IMR-90 (cell line): ENCODE measurements around the gene SLC16A9. TPM values are rescaled to one million over a fixed set of nuclear protein-coding genes. Genes with fewer than 3 reads are reported as not detected.
A peak's percentile ranks its signal among the peaks of the same experiment; 100 is the strongest.

Experiments used
- ATAC-seq: fragments of 200-7000 bp; cut with Tn5 transposase; 2 replicates; pipeline ENCODE4 v1.9.1; 2020; ENCODE audit warnings: low read depth, mild to moderate bottlenecking, moderate library complexity
- BruUV-seq: library from RNA; stranded (reverse); fragments of 400-500 nt; replicated peaks from 2 replicates; lab custom pipeline; 2021; lab: Mats Ljungman, UMichigan
- CTCF ChIA-PET: fragments of 300-600 bp; formaldehyde crosslinking; extraction: SDS; loops from one replicate; lab custom pipeline; 2021; ENCODE audit warnings: antibody characterized with exemption; lab: Yijun Ruan, JAX
- POLR2A ChIA-PET: fragments of 300-600 bp; sonication (Branson Sonifier 250); formaldehyde crosslinking; loops from one replicate; lab custom pipeline; 2022; ENCODE audit warnings: antibody characterized with exemption; ENCODE audit not compliant: unreplicated experiment; lab: Charles Lee
- DNase-seq: peaks from one replicate; pipeline ENCODE4 v3.0.0; 2013
- H2AFZ ChIP-seq: replicated peaks from 2 replicates; pipeline ENCODE3; 2013; ENCODE audit warnings: low read length, mild to moderate bottlenecking; ENCODE audit not compliant: poor library complexity
- H2AK5ac ChIP-seq: 2 replicates; pipeline ENCODE4 v1.6.1; 2013; ENCODE audit warnings: low read depth, low read length, inconsistent platforms
- H2AK9ac ChIP-seq: replicated peaks from 2 replicates; pipeline ENCODE3; 2013; ENCODE audit warnings: mild to moderate bottlenecking, low read depth, low read length, moderate library complexity; ENCODE audit not compliant: poor library complexity
- H2BK120ac ChIP-seq: 2 replicates; pipeline ENCODE4 v1.6.1; 2013; ENCODE audit warnings: low read depth, low read length, inconsistent platforms
- H2BK15ac ChIP-seq: 3 replicates; pipeline ENCODE4 v1.6.1; 2013; ENCODE audit warnings: low read depth, low read length, inconsistent platforms
- H2BK20ac ChIP-seq: 2 replicates; pipeline ENCODE4 v1.6.1; 2013; ENCODE audit warnings: low read depth, mild to moderate bottlenecking, inconsistent platforms, low read length, moderate library complexity
- H2BK5ac ChIP-seq: 2 replicates; pipeline ENCODE4 v1.6.1; 2013; ENCODE audit warnings: mild to moderate bottlenecking, low read depth, low read length, inconsistent platforms; ENCODE audit not compliant: poor library complexity, severe bottlenecking
- H3K14ac ChIP-seq: replicated peaks from 2 replicates; pipeline ENCODE4 v1.6.1; 2013; ENCODE audit warnings: low read depth, low read length, inconsistent platforms
- H3K18ac ChIP-seq: 2 replicates; pipeline ENCODE4 v1.6.1; 2013; ENCODE audit warnings: low read depth, low read length, control low read depth
- H3K23ac ChIP-seq: 2 replicates; pipeline ENCODE4 v1.6.1; 2013; ENCODE audit warnings: low read depth, low read length, inconsistent platforms
- H3K27ac ChIP-seq: 2 replicates; pipeline ENCODE4 v1.5.1; 2013; ENCODE audit warnings: mild to moderate bottlenecking, control low read depth, low read length; ENCODE audit not compliant: insufficient read depth
- H3K27me3 ChIP-seq: 2 replicates; pipeline ENCODE4 v1.6.1; 2013; ENCODE audit warnings: low read length; ENCODE audit not compliant: control insufficient read depth, insufficient read depth
- H3K36me3 ChIP-seq: 2 replicates; pipeline ENCODE4 v1.6.1; 2013; ENCODE audit warnings: low read length, mixed read lengths; ENCODE audit not compliant: control insufficient read depth, insufficient read depth
- H3K4ac ChIP-seq: 2 replicates; pipeline ENCODE4 v1.6.1; 2013; ENCODE audit warnings: low read depth, low read length, inconsistent platforms
- H3K4me1 ChIP-seq: 2 replicates; pipeline ENCODE4 v1.6.1; 2013; ENCODE audit warnings: low read length, mixed read lengths; ENCODE audit not compliant: control insufficient read depth, insufficient read depth
- H3K4me2 ChIP-seq: 2 replicates; pipeline ENCODE4 v1.6.1; 2013; ENCODE audit warnings: low read depth, mild to moderate bottlenecking, control low read depth, low read length, moderate library complexity
- H3K4me3 ChIP-seq: 2 replicates; pipeline ENCODE4 v1.5.1; 2013; ENCODE audit warnings: low read depth, mild to moderate bottlenecking, control low read depth, low read length, moderate library complexity; ENCODE audit not compliant: insufficient read depth
- H3K56ac ChIP-seq: 2 replicates; pipeline ENCODE4 v1.6.1; 2013; ENCODE audit warnings: low read length, inconsistent platforms; ENCODE audit not compliant: insufficient read depth; ENCODE audit errors: extremely low read depth
- H3K79me1 ChIP-seq, 2 experiments: 2 replicates each; pipeline ENCODE4 v1.6.1; 2013; ENCODE audit warnings: low read length in 2 of 2, inconsistent platforms in 1 of 2, low read depth in 1 of 2
- H3K9ac ChIP-seq: 2 replicates; pipeline ENCODE4 v1.6.1; 2013; ENCODE audit warnings: low read depth, low read length, control low read depth
- H3K9me1 ChIP-seq: 2 replicates; pipeline ENCODE4 v1.6.1; 2013; ENCODE audit warnings: low read length, inconsistent platforms; ENCODE audit not compliant: insufficient read depth
- H3K9me3 ChIP-seq: 2 replicates; pipeline ENCODE4 v1.6.1; 2013; ENCODE audit warnings: low read length; ENCODE audit not compliant: control insufficient read depth, insufficient read depth
- H4K20me1 ChIP-seq: 2 replicates; pipeline ENCODE4 v1.6.1; 2013; ENCODE audit warnings: low read length, inconsistent platforms; ENCODE audit not compliant: insufficient read depth
- H4K5ac ChIP-seq: 2 replicates; pipeline ENCODE4 v1.6.1; 2013; ENCODE audit warnings: mild to moderate bottlenecking, low read depth, low read length, control low read depth
- H4K8ac ChIP-seq, 2 experiments: 2 replicates each; pipeline ENCODE4 v1.6.1; 2013; ENCODE audit warnings: low read depth in 2 of 2, low read length in 2 of 2, control low read depth in 1 of 2, inconsistent platforms in 1 of 2
- H4K91ac ChIP-seq: 2 replicates; pipeline ENCODE4 v1.6.1; 2013; ENCODE audit warnings: low read depth, low read length, inconsistent platforms; ENCODE audit not compliant: insufficient read depth
- CEBPB ChIP-seq: IDR thresholded peaks from 2 replicates; pipeline ENCODE4 v1.6.1; 2012; ENCODE audit warnings: low read depth, low read length, improper control_type of control experiment
- CTCF ChIP-seq: conservative IDR thresholded peaks from 2 replicates; pipeline ENCODE4 v1.5.1; 2012; ENCODE audit warnings: mild to moderate bottlenecking, low read depth, low read length, improper control_type of control experiment
- POLR2A ChIP-seq: IDR thresholded peaks from 2 replicates; pipeline ENCODE4 v1.6.1; 2012; ENCODE audit warnings: mild to moderate bottlenecking, low read depth, low read length
- SMC3 ChIP-seq: fragments of 150-350 bp; IDR thresholded peaks from 2 replicates; pipeline ENCODE4 v1.6.1; 2016; ENCODE audit warnings: low read depth, mild to moderate bottlenecking, antibody characterized with exemption, low read length, moderate library complexity
- WGBS, 2 experiments: methylation state at CpG; one replicate each; pipeline versions ENCODE4 v1.1.5 to v1.1.7; 2013; ENCODE audit warnings: missing lambda C conversion rate in 2 of 2; ENCODE audit not compliant: insufficient read length in 1 of 2; ENCODE audit errors: extremely low coverage in 2 of 2; 5-methylcytosine and 5-hydroxymethylcytosine counted together
- dilution Hi-C: fragments of 300-500 bp; cut with HindIII; formaldehyde crosslinking; loops from one replicate; pipeline ENCODE4 v1.14.3; 2018; ENCODE audit warnings: low sequenced_read_pairs; ENCODE audit not compliant: unreplicated experiment
- in situ Hi-C: fragments of 300-500 bp; cut with MboI; formaldehyde crosslinking; loops from 3 replicates; pipeline ENCODE4 v1.14.3; 2019; ENCODE audit warnings: low sequenced_read_pairs, inconsistent platforms, mixed read lengths
- intact Hi-C: fragments of 100-400 bp; cut with micrococcal nuclease; formaldehyde crosslinking; loops from 2 replicates; pipeline ENCODE4 v1.10.0; 2022
- polyA plus RNA-seq, 3 experiments: library from polyadenylated mRNA; depleted of rRNA; stranded (reverse); fragments of >200 nt; gene quantifications; 2 replicates each; pipeline ENCODE4 v1.2.3, GENCODE V29; 2012; ENCODE audit warnings: low replicate concordance in 1 of 3
- total RNA-seq: library from RNA; depleted of rRNA; stranded (reverse); fragments of >200 nt; gene quantifications from 2 replicates; pipeline ENCODE4 v1.2.3, GENCODE V29; 2012

SLC16A9 gene
- total and polyA plus RNA-seq, 2 of the 4 experiments (the other 2 are of a cell fraction), result 0.18 to 0.26 TPM

DNA sequence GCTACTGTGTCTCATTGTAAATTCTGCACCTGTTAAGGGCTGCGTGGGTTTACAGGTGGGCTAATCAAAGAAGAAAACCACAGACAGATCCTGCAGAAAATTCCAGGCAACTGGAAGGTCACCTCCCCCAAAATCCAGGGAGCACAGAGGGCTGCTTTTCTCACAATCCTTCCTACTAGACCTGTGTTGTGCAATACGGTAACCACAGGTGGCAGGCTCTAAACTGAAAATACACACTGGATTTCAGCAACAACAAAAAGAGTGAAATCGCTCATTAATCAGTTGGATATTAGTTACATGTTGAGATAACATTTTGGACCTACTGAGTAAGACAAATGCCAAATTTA, 83.2 kb downstream of the SLC16A9 start:
- H2BK20ac ChIP-seq, result no peak overlapping the region
- no peak overlapping the region for H2BK5ac ChIP-seq
- H3K36me3 ChIP-seq, result no peaks in the 10 kb centered on the region
- no peak overlapping the region for H4K5ac ChIP-seq
- H2BK120ac ChIP-seq, result no peak overlapping the region
- H2BK15ac ChIP-seq, result no peak overlapping the region
- no peak overlapping the region for H3K4me3 ChIP-seq
- no TSS peak for BruUV-seq
- H3K9ac ChIP-seq, result no peak overlapping the region
- no peak overlapping the region for H4K8ac ChIP-seq
- no peaks in the 10 kb centered on the region for H3K79me1 ChIP-seq
- ChIA-PET CTCF (interaction anchor here (0.5 to 1.3 kb wide), 6 partner anchors 13 to 421 kb away, joined by 3 to 4 read pairs (median 3); no protein-coding TSS in a partner anchor), POLR2A (no interaction called here)
- WGBS, 2 experiments, result no CpG with 5 or more reads among the region's 3 CpGs
- H4K20me1 ChIP-seq, result no peaks in the 10 kb centered on the region
- no peak overlapping the region for H2AFZ ChIP-seq
- no peaks in the 10 kb centered on the region for H3K4me1 ChIP-seq
- ATAC-seq (no peak), DNase-seq (no peak)
- no peak overlapping the region for H4K91ac ChIP-seq
- in situ Hi-C loops (loop anchor here (10.0 to 25.0 kb wide), 5 partner anchors 208 to 811 kb away; no protein-coding TSS in a partner anchor), dilution Hi-C loops (no loop called here), intact Hi-C loops (loop anchor here (1.0 to 5.0 kb wide), 9 partner anchors 183 to 808 kb away; partner anchors contain the start of gene CCDC6)
- H3K27ac ChIP-seq, result no peak overlapping the region
- H3K9me1 ChIP-seq, result no peaks in the 10 kb centered on the region
- H3K56ac ChIP-seq, result no peak overlapping the region
- TF ChIP-seq SMC3 (no peak), CTCF (no peak), POLR2A (no peak), CEBPB (peak; percentile 20; the same call in 1 of the 2 replicates)
- no peak overlapping the region for H3K4ac ChIP-seq
- no peaks in the 10 kb centered on the region for H3K9me3 ChIP-seq
- H2AK9ac ChIP-seq, result no peak overlapping the region
- H3K27me3 ChIP-seq, result peaks cover 8% of the 10 kb centered on the region
- no peak overlapping the region for H3K23ac ChIP-seq
- H3K18ac ChIP-seq, result no peak overlapping the region
- no peak overlapping the region for H3K4me2 ChIP-seq
- no peak overlapping the region for H2AK5ac ChIP-seq
- no peak overlapping the region for H3K14ac ChIP-seq
